HG03045 (cell line): ENCODE measurements around the gene PSMA6.
"Not testable (repeated sequence)": the region's sequence is repeated elsewhere in the genome, so short reads cannot be mapped to it uniquely, and the experiment has no call there.

Experiments used
- ATAC-seq: cut with Tn5 transposase; IDR thresholded peaks from one replicate; pipeline ENCODE4 v1.9.1; 2021; ENCODE audit warnings: mild to moderate bottlenecking, moderate library complexity; ENCODE audit not compliant: unreplicated experiment

PSMA6 gene

GRCh38 chr14:35284506-35284905 lies 7.7 kb upstream of the PSMA6 start:
- ATAC-seq, result no peak

- peak; percentile 66 for ATAC-seq
Observed at GRCh38 chr14:35285168-35286002, 6.8 kb upstream of the PSMA6 start.

GRCh38 chr14:35286003-35286600 lies 6.1 kb upstream of the PSMA6 start:
- peak; percentile 12 for ATAC-seq

GRCh38 chr14:35286707-35287106 lies 5.5 kb upstream of the PSMA6 start:
- no peak for ATAC-seq

GRCh38 chr14:35287431-35288013 lies 4.7 kb upstream of the PSMA6 start:
- ATAC-seq, result no peak

- no peak for ATAC-seq
Observed at GRCh38 chr14:35289623-35290022, 2.6 kb upstream of the PSMA6 start.

GRCh38 chr14:35292770-35293561 lies 784 bp downstream of the PSMA6 start:
- peak; percentile 13 for ATAC-seq

GRCh38 chr14:35295845-35296161 lies 3.6 kb downstream of the PSMA6 start:
- no peak for ATAC-seq

GRCh38 chr14:35296545-35296944 lies 4.4 kb downstream of the PSMA6 start:
- ATAC-seq, result no peak

- ATAC-seq, result no peak
Observed at GRCh38 chr14:35297706-35298105, 5.5 kb downstream of the PSMA6 start.

GRCh38 chr14:35298351-35298750 lies 6.2 kb downstream of the PSMA6 start:
- no peak for ATAC-seq

GRCh38 chr14:35299708-35300107 lies 7.5 kb downstream of the PSMA6 start:
- no peak for ATAC-seq

- ATAC-seq, result no peak
Observed at GRCh38 chr14:35300228-35300627, 8.0 kb downstream of the PSMA6 start.

GRCh38 chr14:35301334-35301733 lies 9.2 kb downstream of the PSMA6 start:
- ATAC-seq, result not testable (repeated sequence)

GRCh38 chr14:35301735-35302528 lies 9.8 kb downstream of the PSMA6 start:
- ATAC-seq, result no peak

GRCh38 chr14:35303149-35303935 lies 11.2 kb downstream of the PSMA6 start:
- no peak for ATAC-seq

- ATAC-seq, result no peak
Observed at GRCh38 chr14:35304812-35305462, 12.8 kb downstream of the PSMA6 start.

GRCh38 chr14:35305633-35306032 lies 13.5 kb downstream of the PSMA6 start:
- ATAC-seq, result no peak

- no peak for ATAC-seq
Observed at GRCh38 chr14:35306114-35306513, 13.9 kb downstream of the PSMA6 start.
